CD4-positive, CD25-positive, alpha-beta regulatory T cell (primary cell): Measurements from ENCODE around the gene RBFOX2. TPM values are rescaled to one million over a fixed set of nuclear protein-coding genes. Genes with fewer than 3 reads are reported as not detected.

ENCODE experiments used
- ATAC-seq, 2 donors: fragments of 150-1000 bp; cut with Tn5 transposase; one replicate each; pipeline ENCODE4 v1.10.0; 2021; ENCODE audit warnings: low read depth in 2 of 2, moderate number of reproducible peaks in 2 of 2, moderate library complexity in 1 of 2
- DNase-seq, 3 donors: peaks; one replicate each; pipeline versions ENCODE4 v3.0.0 to v3.0.0-alpha.2; 2012 to 2022; ENCODE audit warnings: mixed read lengths in 1 of 3
- H3K27ac ChIP-seq: one replicate; pipeline ENCODE4 v1.7.0; 2013; ENCODE audit warnings: mild to moderate bottlenecking, low read length; ENCODE audit not compliant: insufficient read depth, poor library complexity, severe bottlenecking
- H3K27me3 ChIP-seq: one replicate; pipeline ENCODE4 v1.7.0; 2013; ENCODE audit warnings: low read length; ENCODE audit not compliant: control insufficient read depth, insufficient read depth
- H3K36me3 ChIP-seq: one replicate; pipeline ENCODE4 v1.7.0; 2013; ENCODE audit warnings: mild to moderate bottlenecking, low read length, moderate library complexity; ENCODE audit not compliant: control insufficient read depth, insufficient read depth
- H3K4me1 ChIP-seq: 2 replicates; pipeline ENCODE4 v1.7.0; 2013; ENCODE audit warnings: mild to moderate bottlenecking, low read length; ENCODE audit not compliant: insufficient read depth, control insufficient read depth, poor library complexity, severe bottlenecking
- H3K4me3 ChIP-seq: one replicate; pipeline ENCODE4 v1.7.0; 2013; ENCODE audit warnings: low read depth, mild to moderate bottlenecking, low read length, moderate library complexity
- H3K9me3 ChIP-seq, 2 experiments: 1 replicate in 1 of 2; 2 replicates in 1 of 2; pipeline ENCODE4 v1.7.0; 2013; ENCODE audit warnings: low read length in 2 of 2, mild to moderate bottlenecking in 1 of 2, moderate library complexity in 1 of 2; ENCODE audit not compliant: control insufficient read depth in 2 of 2
- H3K27ac Mint-ChIP-seq, 3 donors: one replicate each; pipeline ENCODE4 v1.8.0; 2020 to 2022; ENCODE audit warnings: mild to moderate bottlenecking in 3 of 3, mixed read lengths in 3 of 3, moderate library complexity in 2 of 3
- H3K27me3 Mint-ChIP-seq: one replicate; pipeline ENCODE4 v1.8.0; 2022; ENCODE audit warnings: mild to moderate bottlenecking, mixed read lengths
- H3K36me3 Mint-ChIP-seq: one replicate; pipeline ENCODE4 v1.8.0; 2020; ENCODE audit warnings: mixed read lengths
- H3K4me1 Mint-ChIP-seq, 4 donors: one replicate each; pipeline ENCODE4 v1.8.0; 2020 to 2022; ENCODE audit warnings: mixed read lengths in 4 of 4, mild to moderate bottlenecking in 1 of 4
- H3K4me3 Mint-ChIP-seq, 4 donors: one replicate each; pipeline ENCODE4 v1.8.0; 2020 to 2022; ENCODE audit warnings: mild to moderate bottlenecking in 4 of 4, mixed read lengths in 4 of 4, moderate library complexity in 3 of 4
- H3K9me3 Mint-ChIP-seq, 7 donors: one replicate each; pipeline ENCODE4 v1.8.0; 2020 to 2022; ENCODE audit warnings: mixed read lengths in 7 of 7, mild to moderate bottlenecking in 3 of 7, moderate library complexity in 2 of 7
- polyA plus RNA-seq, 4 donors: library from polyadenylated mRNA; unstranded; fragments of 300-500 nt; fragmentation: Illumina TruSeq; gene quantifications; one replicate each; pipeline ENCODE4 v1.2.3, GENCODE V29; 2021
- total RNA-seq: library from RNA; stranded (reverse); gene quantifications from one replicate; pipeline ENCODE4 v1.2.3, GENCODE V29; 2022

The RBFOX2 gene
- total and polyA plus RNA-seq, 5 donors from 2014 or later: 0.25 to 0.52 TPM; not detected in 3

DNA sequence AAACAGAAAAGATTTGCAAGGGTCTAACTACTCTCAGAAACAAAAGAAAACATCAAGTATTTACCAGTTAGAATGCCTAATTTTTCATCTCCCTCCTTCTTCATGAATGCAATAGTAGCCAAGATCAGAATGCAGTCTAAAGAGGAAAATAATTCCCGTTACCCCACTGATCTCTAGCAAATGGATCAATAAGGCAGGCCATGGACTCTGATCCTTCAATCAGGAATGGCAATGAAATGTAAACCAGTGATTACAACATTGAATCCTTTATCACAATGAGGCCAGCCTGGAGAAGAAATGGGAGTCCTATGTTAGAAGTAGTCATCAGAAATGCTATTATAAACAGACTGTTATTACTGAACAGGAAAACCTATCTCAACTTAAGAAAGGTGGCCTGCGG, 204.4 kb downstream of the RBFOX2 start:
- Mint-ChIP-seq H3K4me1 (no peaks in the 10 kb centered on the region), H3K36me3 (no peaks in the 10 kb centered on the region), H3K27ac (no peak overlapping the region), H3K27me3 (peaks cover 18% of the 10 kb centered on the region), H3K4me3 (no peak overlapping the region), H3K9me3 (peaks cover 0 to 2% (median 0%) of the 10 kb centered on the region in 7 donors)
- Histone ChIP-seq H3K9me3 (no peaks in the 10 kb centered on the region), H3K36me3 (no peaks in the 10 kb centered on the region), H3K27me3 (peaks cover 4% of the 10 kb centered on the region), H3K4me3 (no peak overlapping the region), H3K27ac (no peak overlapping the region), H3K4me1 (no peaks in the 10 kb centered on the region)
- ATAC-seq: no peak
- no peak for DNase-seq

DNA sequence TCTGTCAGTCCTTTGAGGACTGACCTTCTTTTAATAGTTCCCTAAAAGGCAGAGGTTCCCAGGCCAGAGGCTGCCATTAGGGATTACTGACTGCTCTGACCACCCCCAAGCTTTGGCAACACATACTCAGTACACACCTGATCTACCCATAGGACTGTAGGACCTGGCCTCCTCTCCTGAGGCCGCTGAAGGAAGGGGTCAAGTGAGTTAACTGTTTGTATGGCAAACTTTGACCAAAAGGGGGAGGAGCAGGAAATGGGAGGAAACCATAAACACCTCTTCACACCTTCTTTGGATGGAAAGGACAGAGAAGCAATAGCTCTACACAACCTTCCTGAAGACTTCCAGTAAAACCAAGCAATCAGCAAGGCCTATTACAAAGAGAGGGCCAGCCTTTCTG, 207.0 kb downstream of the RBFOX2 start:
- no peak overlapping the region for H3K4me3 Mint-ChIP-seq
- H3K27ac ChIP-seq: no peak overlapping the region
- H3K27ac Mint-ChIP-seq: no peak overlapping the region
- ATAC-seq (no peak), DNase-seq (no peak)
- H3K4me1 ChIP-seq: no peaks in the 10 kb centered on the region
- H3K9me3 ChIP-seq: no peaks in the 10 kb centered on the region
- no peaks in the 10 kb centered on the region for H3K36me3 ChIP-seq
- H3K9me3 Mint-ChIP-seq: peaks cover 0 to 2% (median 0%) of the 10 kb centered on the region in 7 donors
- no peaks in the 10 kb centered on the region for H3K4me1 Mint-ChIP-seq
- H3K27me3 Mint-ChIP-seq: peaks cover 22% of the 10 kb centered on the region
- H3K27me3 ChIP-seq: peaks cover 4% of the 10 kb centered on the region
- H3K4me3 ChIP-seq: no peak overlapping the region
- H3K36me3 Mint-ChIP-seq: no peaks in the 10 kb centered on the region

DNA sequence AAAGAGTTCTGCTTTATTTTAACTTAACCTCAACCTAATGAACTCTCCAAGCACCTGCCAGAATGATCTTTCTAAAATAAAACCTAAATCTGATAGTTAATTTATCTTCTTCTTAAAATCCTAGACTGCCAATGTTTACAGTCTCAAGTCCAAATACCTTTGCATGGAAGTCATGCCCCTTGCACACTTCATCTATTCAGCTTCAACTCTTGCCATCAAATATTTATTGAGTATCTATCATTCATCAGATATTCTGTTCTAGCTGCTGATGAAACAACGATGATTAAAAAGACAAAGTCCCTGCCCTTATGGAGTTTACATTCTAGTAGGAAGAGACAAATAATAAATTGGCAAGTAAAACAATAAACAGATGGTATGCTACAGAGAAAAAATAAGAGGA, 209.2 kb downstream of the RBFOX2 start:
- Histone ChIP-seq H3K4me1 (no peaks in the 10 kb centered on the region), H3K27ac (no peak overlapping the region), H3K4me3 (no peak overlapping the region), H3K9me3 (no peaks in the 10 kb centered on the region), H3K36me3 (no peaks in the 10 kb centered on the region), H3K27me3 (peaks cover 4% of the 10 kb centered on the region)
- Mint-ChIP-seq H3K4me3 (no peak overlapping the region), H3K36me3 (no peaks in the 10 kb centered on the region), H3K27me3 (peaks cover 23% of the 10 kb centered on the region), H3K9me3 (peaks cover 0 to 2% (median 0%) of the 10 kb centered on the region in 7 donors), H3K4me1 (no peaks in the 10 kb centered on the region), H3K27ac (no peak overlapping the region)
- DNase-seq (no peak), ATAC-seq (no peak)

DNA sequence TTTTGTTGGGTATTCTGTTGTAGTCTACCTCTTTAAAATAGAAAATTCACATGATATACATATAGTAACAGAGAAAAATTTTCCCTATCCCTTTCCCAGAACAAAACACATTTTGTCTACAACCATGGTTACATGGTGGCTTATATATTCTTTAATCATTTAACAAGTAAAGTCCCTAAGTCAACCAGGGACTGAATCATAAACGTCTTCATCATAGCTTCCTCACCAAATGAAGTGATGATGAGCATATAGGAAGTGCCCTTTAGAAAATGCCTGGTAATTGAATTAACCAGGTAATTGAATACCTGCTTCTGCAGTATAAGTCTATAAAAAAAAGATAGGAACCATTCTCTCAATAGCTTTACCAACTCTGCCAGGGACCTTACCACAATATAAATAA, 209.7 kb downstream of the RBFOX2 start:
- H3K4me3 Mint-ChIP-seq: no peak overlapping the region
- Histone ChIP-seq H3K9me3 (no peaks in the 10 kb centered on the region), H3K4me3 (no peak overlapping the region), H3K36me3 (no peaks in the 10 kb centered on the region), H3K27me3 (peaks cover 4% of the 10 kb centered on the region), H3K27ac (no peak overlapping the region), H3K4me1 (no peaks in the 10 kb centered on the region)
- DNase-seq (no peak), ATAC-seq (no peak)
- peaks cover 0 to 2% (median 0%) of the 10 kb centered on the region in 7 donors for H3K9me3 Mint-ChIP-seq
- H3K27me3 Mint-ChIP-seq: peaks cover 23% of the 10 kb centered on the region
- H3K27ac Mint-ChIP-seq: no peak overlapping the region
- no peaks in the 10 kb centered on the region for H3K4me1 Mint-ChIP-seq
- no peaks in the 10 kb centered on the region for H3K36me3 Mint-ChIP-seq

- no peak overlapping the region for H3K4me3 ChIP-seq
- Mint-ChIP-seq H3K4me1 (no peaks in the 10 kb centered on the region), H3K9me3 (peaks cover 0 to 5% (median 0%) of the 10 kb centered on the region in 7 donors), H3K27me3 (peaks cover 10% of the 10 kb centered on the region), H3K4me3 (no peak overlapping the region), H3K27ac (no peak overlapping the region), H3K36me3 (no peaks in the 10 kb centered on the region)
- H3K9me3 ChIP-seq: no peaks in the 10 kb centered on the region
- H3K27me3 ChIP-seq: peaks cover 3% of the 10 kb centered on the region
- no peaks in the 10 kb centered on the region for H3K4me1 ChIP-seq
- no peak for DNase-seq
- no peak for ATAC-seq
- H3K27ac ChIP-seq: no peak overlapping the region
- no peaks in the 10 kb centered on the region for H3K36me3 ChIP-seq
These were observed 216.0 kb downstream of the RBFOX2 start for GRCh38 chr22:35812600-35812999.

- Mint-ChIP-seq H3K4me1 (no peaks in the 10 kb centered on the region), H3K27ac (no peak overlapping the region), H3K4me3 (no peak overlapping the region), H3K27me3 (peaks cover 6% of the 10 kb centered on the region), H3K36me3 (no peaks in the 10 kb centered on the region), H3K9me3 (peaks cover 0 to 5% (median 0%) of the 10 kb centered on the region in 7 donors)
- no peaks in the 10 kb centered on the region for H3K4me1 ChIP-seq
- no peaks in the 10 kb centered on the region for H3K9me3 ChIP-seq
- no peak overlapping the region for H3K4me3 ChIP-seq
- ATAC-seq (no peak), DNase-seq (no peak)
- no peaks in the 10 kb centered on the region for H3K36me3 ChIP-seq
- H3K27me3 ChIP-seq: peaks cover 3% of the 10 kb centered on the region
- H3K27ac ChIP-seq: no peak overlapping the region
These were observed 217.0 kb downstream of the RBFOX2 start for GRCh38 chr22:35811670-35812069.

DNA sequence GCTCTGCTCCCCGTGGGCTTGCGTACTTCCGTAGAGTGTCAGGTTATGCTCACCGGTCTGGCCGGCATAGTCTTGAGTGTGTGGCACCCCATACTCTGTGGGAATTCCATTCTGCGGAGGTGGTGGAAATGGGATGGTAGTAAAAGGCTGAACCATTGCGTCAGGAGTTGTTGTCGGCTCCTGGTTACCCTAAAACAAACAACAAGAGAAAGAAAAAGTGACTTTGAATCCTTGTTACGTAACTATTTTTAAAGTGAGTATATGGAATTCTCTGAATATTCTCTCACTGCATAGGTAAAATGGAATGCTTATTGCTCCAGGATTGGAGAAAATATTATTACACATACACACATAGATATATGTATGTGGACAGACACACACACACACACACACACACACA, 218.8 kb downstream of the RBFOX2 start:
- Mint-ChIP-seq H3K27ac (no peak overlapping the region), H3K9me3 (peaks cover 0 to 5% (median 0%) of the 10 kb centered on the region in 7 donors)
- ATAC-seq: no peak

DNA sequence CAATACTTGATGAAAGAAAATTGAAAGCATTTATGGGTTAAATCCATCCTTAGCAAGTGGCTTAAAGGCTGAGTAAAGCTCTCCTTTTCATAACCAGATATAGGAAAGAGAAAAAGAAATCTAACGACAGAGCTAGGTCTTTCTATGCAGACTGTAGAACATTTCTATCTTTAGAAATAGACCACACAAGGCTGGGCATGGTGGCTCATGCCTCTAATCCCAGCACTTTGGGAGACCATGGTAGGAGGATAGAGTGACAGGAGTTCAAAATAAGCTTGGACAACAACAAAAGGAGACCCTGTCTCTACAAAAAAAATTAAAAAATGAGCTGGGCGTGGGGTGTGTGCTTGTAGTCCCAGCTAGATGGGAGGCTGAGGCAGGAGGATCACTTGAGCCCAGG, 220.2 kb downstream of the RBFOX2 start:
- Mint-ChIP-seq H3K27ac (no peak overlapping the region), H3K9me3 (peaks cover 0 to 5% (median 2%) of the 10 kb centered on the region in 7 donors), H3K27me3 (peaks cover 13% of the 10 kb centered on the region), H3K4me1 (no peaks in the 10 kb centered on the region), H3K4me3 (no peak overlapping the region), H3K36me3 (no peaks in the 10 kb centered on the region)
- Histone ChIP-seq H3K36me3 (no peaks in the 10 kb centered on the region), H3K27me3 (peaks cover 6% of the 10 kb centered on the region), H3K27ac (no peak overlapping the region), H3K4me1 (no peaks in the 10 kb centered on the region), H3K4me3 (no peak overlapping the region), H3K9me3 (no peaks in the 10 kb centered on the region)
- ATAC-seq: no peak
- no peak for DNase-seq

More for the DNA sequence above, 218.8 kb downstream of the RBFOX2 start:
- Histone ChIP-seq H3K4me1 (no peaks in the 10 kb centered on the region), H3K9me3 (no peaks in the 10 kb centered on the region), H3K4me3 (no peak overlapping the region), H3K36me3 (no peaks in the 10 kb centered on the region), H3K27ac (no peak overlapping the region), H3K27me3 (peaks cover 6% of the 10 kb centered on the region)
- no peaks in the 10 kb centered on the region for H3K4me1 Mint-ChIP-seq
- H3K4me3 Mint-ChIP-seq: no peak overlapping the region
- no peak for DNase-seq
- peaks cover 5% of the 10 kb centered on the region for H3K27me3 Mint-ChIP-seq
- no peaks in the 10 kb centered on the region for H3K36me3 Mint-ChIP-seq
